Mammary microvascular endothelial cell (primary cell): ENCODE results near the gene ULBP2. TPM values are rescaled to one million over a fixed set of nuclear protein-coding genes. Genes with fewer than 3 reads are reported as not detected.

Experiments
- total RNA-seq: library from RNA; depleted of rRNA; stranded (reverse); fragments of >200 nt; gene quantifications from 2 replicates; pipeline ENCODE4 v1.2.3, GENCODE V29; 2015

Gene ULBP2, protein sequence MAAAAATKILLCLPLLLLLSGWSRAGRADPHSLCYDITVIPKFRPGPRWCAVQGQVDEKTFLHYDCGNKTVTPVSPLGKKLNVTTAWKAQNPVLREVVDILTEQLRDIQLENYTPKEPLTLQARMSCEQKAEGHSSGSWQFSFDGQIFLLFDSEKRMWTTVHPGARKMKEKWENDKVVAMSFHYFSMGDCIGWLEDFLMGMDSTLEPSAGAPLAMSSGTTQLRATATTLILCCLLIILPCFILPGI
- 19.0 and 21.4 TPM in 2 replicates for total RNA-seq

GRCh38 chr6:149941583-149942460 is at the start of gene ULBP2:
Gene ULBP2 (plus strand): TSS chr6:149942014. CDS start chr6:149942073, 59 bp downstream.

DNA sequence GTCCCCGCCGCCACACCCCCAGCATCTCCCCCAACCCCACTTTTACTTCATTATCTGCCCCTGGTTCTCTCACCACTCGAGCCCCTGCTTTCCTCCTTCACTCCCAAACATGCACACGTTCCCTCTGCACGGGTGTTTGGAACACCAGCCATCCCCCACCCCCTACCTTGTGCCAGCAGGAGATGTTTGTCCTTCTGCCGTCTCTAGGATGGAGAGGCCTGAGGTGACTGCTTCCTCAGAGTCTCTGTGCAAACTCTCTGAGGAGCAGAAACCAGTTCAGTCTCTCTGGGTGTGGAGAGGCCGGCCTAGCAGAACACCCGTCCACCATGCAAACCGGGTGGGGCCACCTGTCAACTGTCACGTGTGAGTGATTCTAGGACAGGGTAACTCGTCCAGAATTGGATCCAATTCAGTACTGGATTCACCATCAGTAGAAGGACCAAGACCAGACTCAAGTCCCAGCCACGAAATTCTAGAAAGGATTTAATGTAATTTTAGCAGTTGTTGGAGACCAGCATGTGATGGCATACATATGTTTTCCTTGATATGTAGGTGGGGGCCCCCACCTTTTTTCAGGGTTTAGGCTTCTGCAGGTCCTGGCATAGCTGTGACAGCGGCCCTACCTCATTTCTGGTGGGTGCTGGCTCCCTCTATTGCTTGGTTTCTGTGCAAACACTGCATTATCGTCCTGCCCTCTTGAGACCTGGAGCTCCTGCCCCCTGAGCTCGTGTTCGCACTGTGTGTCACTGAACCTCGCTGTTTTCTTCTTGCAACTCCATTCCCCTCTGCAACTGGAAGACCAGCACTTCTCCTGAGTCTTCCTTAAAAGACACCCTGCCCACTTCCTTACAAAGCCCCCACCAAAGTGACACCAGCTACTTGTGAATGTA is 43.7 kb upstream of the ULBP2 start, which contains the start of gene RAET1E:
TSS of gene RAET1E (minus strand) at position 259 of the 890 bp plus-strand sequence. CDS start 7,212 bp downstream, outside the sequence.

DNA sequence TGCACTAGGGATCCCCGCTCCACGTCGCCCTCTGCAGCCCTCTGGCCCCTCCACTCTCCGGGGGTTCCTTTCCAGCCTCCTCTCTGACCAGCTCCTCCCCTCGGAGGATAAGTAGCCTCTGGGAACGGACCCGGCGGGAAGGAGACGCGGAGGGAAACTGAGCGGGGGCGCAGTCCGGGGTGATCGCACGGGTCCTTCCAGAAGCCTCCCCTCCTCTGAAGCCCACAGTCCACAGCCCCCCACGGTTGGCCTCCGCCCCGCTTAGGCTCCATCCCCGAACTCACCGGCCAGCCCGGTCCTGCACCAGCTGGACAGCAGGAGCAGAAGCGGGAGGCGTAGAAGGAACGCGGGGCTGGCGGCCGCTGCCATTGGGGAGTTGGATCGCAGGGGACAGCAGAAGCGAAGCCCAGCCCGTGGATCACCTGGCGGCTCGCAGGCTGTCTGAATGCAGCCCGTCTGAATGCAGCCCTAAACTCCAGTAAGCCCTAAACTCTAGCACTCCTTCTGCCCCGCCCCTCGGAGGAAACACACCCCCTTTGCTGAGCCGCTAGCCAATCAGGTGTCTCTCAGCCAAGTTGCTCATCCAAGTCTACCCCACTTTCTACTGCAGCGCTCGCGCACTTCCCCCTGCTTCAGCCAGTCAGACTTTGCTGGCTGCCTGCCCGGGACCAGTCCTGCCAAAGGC is 19.0 kb upstream of the ULBP2 start, which contains the start of gene RAET1G:
TSS of gene RAET1G (minus strand) at position 480 of the 685 bp plus-strand sequence. CDS start at position 369, 111 bp downstream.

GRCh38 chr6:149963462-149964307 is 21.9 kb downstream of the ULBP2 start, which contains the start of gene ULBP1:
Gene ULBP1 (plus strand): TSS chr6:149963943. CDS start chr6:149964050, 107 bp downstream.

Other genes with a start within 250 kb of the ULBP2 start
- gene LATS1, start 223.9 kb upstream of the ULBP2 start, total RNA-seq = 11.0 and 11.5 TPM in 2 replicates
- 24.9 and 28.5 TPM in 2 replicates for gene NUP43, start 195.5 kb upstream of the ULBP2 start, total RNA-seq
- gene PCMT1, start 192.3 kb upstream of the ULBP2 start, total RNA-seq = 139 and 140 TPM in 2 replicates
- 17.5 and 18.4 TPM in 2 replicates for gene LRP11, start 77.7 kb upstream of the ULBP2 start, total RNA-seq
- 0.80 and 0.94 TPM in 2 replicates for gene RAET1E, start 43.9 kb upstream of the ULBP2 start, total RNA-seq
- gene RAET1G, start 18.9 kb upstream of the ULBP2 start, total RNA-seq = 0.27 and 0.34 TPM in 2 replicates
- 0.87 and 0.94 TPM in 2 replicates for gene ULBP1, start 21.9 kb downstream of the ULBP2 start, total RNA-seq
- not detected in 2 replicates for gene RAET1L, start 83.5 kb downstream of the ULBP2 start, total RNA-seq
- 9.7 and 12.5 TPM in 2 replicates for gene ULBP3, start 127.1 kb downstream of the ULBP2 start, total RNA-seq
- gene PPP1R14C, start 201.0 kb downstream of the ULBP2 start, total RNA-seq = not detected in 2 replicates